NCI-H345 (cell line): ENCODE measurements around the gene CLTCL1.
"Not testable (repeated sequence)": the region's sequence is repeated elsewhere in the genome, so short reads cannot be mapped to it uniquely, and the experiment has no call there.

Source experiments
- DNase-seq: peaks from one replicate; lab custom pipeline; 2025; lab: John Stamatoyannopoulos, UW

CLTCL1 gene

GRCh38 chr22:19218541-19219233, 72.8 kb downstream of the CLTCL1 start:
- peak; percentile 1 for DNase-seq

- DNase-seq = no peak
Measured at GRCh38 chr22:19216579-19216978, 74.9 kb downstream of the CLTCL1 start.

GRCh38 chr22:19215360-19215759, 76.2 kb downstream of the CLTCL1 start:
- DNase-seq = no peak

GRCh38 chr22:19214078-19214473, 77.4 kb downstream of the CLTCL1 start:
- DNase-seq = no peak

- DNase-seq = no peak
Measured at GRCh38 chr22:19213442-19214077, 78.0 kb downstream of the CLTCL1 start.

- DNase-seq = no peak
Measured at GRCh38 chr22:19213001-19213400, 78.5 kb downstream of the CLTCL1 start.

- DNase-seq = no peak
Measured at GRCh38 chr22:19212302-19212870, 79.1 kb downstream of the CLTCL1 start.

GRCh38 chr22:19210188-19210587, 81.3 kb downstream of the CLTCL1 start:
- DNase-seq = no peak

- no peak for DNase-seq
Measured at GRCh38 chr22:19208287-19208847, 83.2 kb downstream of the CLTCL1 start.

GRCh38 chr22:19207884-19208283, 83.6 kb downstream of the CLTCL1 start:
- DNase-seq = no peak

- no peak for DNase-seq
Measured at GRCh38 chr22:19207401-19207808, 84.1 kb downstream of the CLTCL1 start.

- no peak for DNase-seq
Measured at GRCh38 chr22:19206287-19206686, 85.2 kb downstream of the CLTCL1 start.

GRCh38 chr22:19204640-19205039, 86.9 kb downstream of the CLTCL1 start:
- no peak for DNase-seq

- no peak for DNase-seq
Measured at GRCh38 chr22:19203834-19204233, 87.7 kb downstream of the CLTCL1 start.

- not testable (repeated sequence) for DNase-seq
Measured at GRCh38 chr22:19202799-19203186, 88.7 kb downstream of the CLTCL1 start.

- no peak for DNase-seq
Measured at GRCh38 chr22:19201869-19202798, 89.4 kb downstream of the CLTCL1 start.

GRCh38 chr22:19201130-19201868, 90.2 kb downstream of the CLTCL1 start:
- no peak for DNase-seq

GRCh38 chr22:19199479-19199878, 92.0 kb downstream of the CLTCL1 start:
- no peak for DNase-seq

- no peak for DNase-seq
Measured at GRCh38 chr22:19197997-19198865, 93.3 kb downstream of the CLTCL1 start.
